Mesenchymal stem cell (in vitro differentiated cells and primary cell): ENCODE measurements around the gene CANT1.

ENCODE experiments used
- DNase-seq: peaks from one replicate; pipeline ENCODE4 v3.0.0-alpha.2; 2013
- H2AFZ ChIP-seq: one replicate; pipeline ENCODE4 v1.6.1; 2013; ENCODE audit warnings: low read depth, mild to moderate bottlenecking, control low read depth, inconsistent platforms, low read length, moderate library complexity
- H2AK5ac ChIP-seq: 2 replicates; pipeline ENCODE4 v1.6.1; 2013; ENCODE audit warnings: low read length, moderate library complexity, mild to moderate bottlenecking, inconsistent platforms; ENCODE audit not compliant: severe bottlenecking
- H2BK120ac ChIP-seq: one replicate; pipeline ENCODE4 v1.6.1; 2013; ENCODE audit warnings: low read depth, mild to moderate bottlenecking, inconsistent platforms, low read length, moderate library complexity
- H2BK12ac ChIP-seq, 2 experiments: one replicate each; pipeline ENCODE4 v1.6.1; 2013; ENCODE audit warnings: inconsistent platforms in 2 of 2, low read length in 2 of 2, mild to moderate bottlenecking in 2 of 2, moderate library complexity in 2 of 2, control low read depth in 1 of 2
- H2BK15ac ChIP-seq: one replicate; pipeline ENCODE4 v1.6.1; 2013; ENCODE audit warnings: mild to moderate bottlenecking, low read depth, inconsistent platforms; ENCODE audit not compliant: poor library complexity, severe bottlenecking
- H2BK5ac ChIP-seq: 2 replicates; pipeline ENCODE4 v1.6.1; 2013; ENCODE audit warnings: low read depth, mild to moderate bottlenecking, low read length, control low read depth, inconsistent platforms; ENCODE audit not compliant: poor library complexity, severe bottlenecking
- H3K14ac ChIP-seq, 2 experiments: one replicate each; pipeline ENCODE4 v1.6.1; 2013; ENCODE audit warnings: inconsistent platforms in 2 of 2, low read length in 2 of 2, control low read depth in 1 of 2, mild to moderate bottlenecking in 1 of 2, moderate library complexity in 1 of 2
- H3K18ac ChIP-seq, 2 experiments: one replicate each; pipeline ENCODE4 v1.6.1; 2013; ENCODE audit warnings: inconsistent platforms in 2 of 2, low read length in 2 of 2, control low read depth in 1 of 2, low read depth in 1 of 2, mild to moderate bottlenecking in 1 of 2
- H3K23ac ChIP-seq, 2 experiments: one replicate each; pipeline ENCODE4 v1.6.1; 2013; ENCODE audit warnings: inconsistent platforms in 2 of 2, low read length in 2 of 2, mild to moderate bottlenecking in 2 of 2, moderate library complexity in 2 of 2, control low read depth in 1 of 2
- H3K27ac ChIP-seq: 2 replicates; pipeline ENCODE4 v1.5.1; 2013; ENCODE audit warnings: mild to moderate bottlenecking, moderate library complexity, low read length, control low read depth, inconsistent platforms; ENCODE audit not compliant: poor library complexity, severe bottlenecking
- H3K27me3 ChIP-seq, 2 experiments: 2 replicates each; pipeline versions ENCODE4 v1.6.1 to v1.7.0; 2013; ENCODE audit warnings: low read length in 2 of 2, mild to moderate bottlenecking in 2 of 2, moderate library complexity in 2 of 2, control low read depth in 1 of 2, inconsistent platforms in 1 of 2; ENCODE audit not compliant: control insufficient read depth in 1 of 2, insufficient read depth in 1 of 2
- H3K36me3 ChIP-seq, 2 experiments: 2 replicates each; pipeline versions ENCODE4 v1.6.1 to v1.7.0; 2013; ENCODE audit warnings: low read length in 2 of 2, control low read depth in 1 of 2, inconsistent platforms in 1 of 2, low read depth in 1 of 2, mild to moderate bottlenecking in 1 of 2; ENCODE audit not compliant: insufficient read depth in 2 of 2, control insufficient read depth in 1 of 2
- H3K4ac ChIP-seq, 2 experiments: one replicate each; pipeline ENCODE4 v1.6.1; 2013; ENCODE audit warnings: inconsistent platforms in 2 of 2, low read length in 2 of 2, mild to moderate bottlenecking in 2 of 2, moderate library complexity in 2 of 2, control low read depth in 1 of 2, low read depth in 1 of 2
- H3K4me1 ChIP-seq: 2 replicates; pipeline ENCODE4 v1.6.1; 2013; ENCODE audit warnings: low read depth, low read length, control low read depth; ENCODE audit not compliant: control insufficient read depth, insufficient read depth
- H3K4me2 ChIP-seq: 2 replicates; pipeline ENCODE4 v1.6.1; 2013; ENCODE audit warnings: low read length, mild to moderate bottlenecking, inconsistent platforms; ENCODE audit not compliant: poor library complexity, severe bottlenecking
- H3K4me3 ChIP-seq, 2 experiments: 2 replicates each; pipeline versions ENCODE4 v1.5.1 to v1.7.0; 2013; ENCODE audit warnings: low read length in 2 of 2, mild to moderate bottlenecking in 2 of 2, control low read depth in 1 of 2, low read depth in 1 of 2; ENCODE audit not compliant: insufficient read depth in 1 of 2
- H3K79me1 ChIP-seq: replicated peaks from 2 replicates; pipeline ENCODE4 v1.6.1; 2013; ENCODE audit warnings: mild to moderate bottlenecking, control low read depth, low read length, inconsistent platforms; ENCODE audit not compliant: poor library complexity, severe bottlenecking
- H3K9ac ChIP-seq: 2 replicates; pipeline ENCODE4 v1.7.0; 2013; ENCODE audit warnings: mild to moderate bottlenecking, low read length, moderate library complexity
- H3K9me3 ChIP-seq: 2 replicates; pipeline ENCODE4 v1.7.0; 2013; ENCODE audit warnings: mild to moderate bottlenecking, low read length; ENCODE audit not compliant: control insufficient read depth
- H4K8ac ChIP-seq: one replicate; pipeline ENCODE4 v1.6.1; 2013; ENCODE audit warnings: inconsistent platforms, mild to moderate bottlenecking, low read length, moderate library complexity
- H4K91ac ChIP-seq: one replicate; pipeline ENCODE4 v1.6.1; 2013; ENCODE audit warnings: mild to moderate bottlenecking, low read length, inconsistent platforms
- WGBS: methylation state at CpG from one replicate; pipeline ENCODE4 v1.1.7; 2013; ENCODE audit warnings: mixed read lengths; 5-methylcytosine and 5-hydroxymethylcytosine counted together

CANT1 gene

GRCh38 chr17:79026376-79027273 is 17.1 kb upstream of the CANT1 start:
- H3K23ac ChIP-seq: no peak overlapping the region
- H3K36me3 ChIP-seq: no peaks in the 10 kb centered on the region
- peaks cover 43% of the 10 kb centered on the region for H3K4me1 ChIP-seq
- H3K14ac ChIP-seq: peak overlapping the region in 1 of 2 experiments; percentile 91
- peak; percentile 51 for DNase-seq
- peak overlapping the region; percentile 52 for H4K8ac ChIP-seq
- no peaks in the 10 kb centered on the region for H3K9me3 ChIP-seq
- peak overlapping the region; percentile 46 for H3K4me2 ChIP-seq
- H3K27me3 ChIP-seq: peaks cover 2 to 54% of the 10 kb centered on the region in 2 experiments
- H2BK12ac ChIP-seq: peak overlapping the region; percentile 72 to 95
- H2BK15ac ChIP-seq: peak overlapping the region; percentile 82
- H3K18ac ChIP-seq: peak overlapping the region; percentile 74 to 86
- H2BK5ac ChIP-seq: no peak overlapping the region
- H3K9ac ChIP-seq: peak overlapping the region; percentile 68
- H3K4ac ChIP-seq: peak overlapping the region in 1 of 2 experiments; percentile 42
- peak overlapping the region in 1 of 2 experiments; percentile 50 for H3K4me3 ChIP-seq
- no peak overlapping the region for H2AFZ ChIP-seq
- 65% methylated on average over 16 of the region's 16 CpGs for WGBS
- peak overlapping the region; percentile 39 for H2BK120ac ChIP-seq
- H4K91ac ChIP-seq: peak overlapping the region; percentile 86
- peak overlapping the region; percentile 62 for H2AK5ac ChIP-seq
- no peaks in the 10 kb centered on the region for H3K79me1 ChIP-seq
- H3K27ac ChIP-seq: no peak overlapping the region

- no peaks in the 10 kb centered on the region for H3K36me3 ChIP-seq
- H3K9me3 ChIP-seq: no peaks in the 10 kb centered on the region
- DNase-seq: peak; percentile 51
- peak overlapping the region in 1 of 2 experiments; percentile 79 for H3K23ac ChIP-seq
- H2BK15ac ChIP-seq: peak overlapping the region; percentile 19
- H2AK5ac ChIP-seq: peak overlapping the region; percentile 75
- H3K4me2 ChIP-seq: peak overlapping the region; percentile 99
- peaks cover 2 to 69% of the 10 kb centered on the region in 2 experiments for H3K27me3 ChIP-seq
- peak overlapping the region in 1 of 2 experiments; percentile 41 for H3K14ac ChIP-seq
- H3K18ac ChIP-seq: peak overlapping the region; percentile 28 to 70
- peak overlapping the region; percentile 8 for H2AFZ ChIP-seq
- peak overlapping the region; percentile 81 for H3K9ac ChIP-seq
- H4K91ac ChIP-seq: no peak overlapping the region
- peak overlapping the region in 1 of 2 experiments; percentile 87 for H3K4me3 ChIP-seq
- WGBS: 66% methylated on average over 27 of the region's 31 CpGs
- H3K79me1 ChIP-seq: no peaks in the 10 kb centered on the region
- H2BK12ac ChIP-seq: peak overlapping the region in 1 of 2 experiments; percentile 87
- H4K8ac ChIP-seq: peak overlapping the region; percentile 12
- no peak overlapping the region for H2BK120ac ChIP-seq
- no peak overlapping the region for H2BK5ac ChIP-seq
- no peak overlapping the region for H3K27ac ChIP-seq
- H3K4me1 ChIP-seq: peaks cover 44% of the 10 kb centered on the region
- no peak overlapping the region for H3K4ac ChIP-seq
Observed at GRCh38 chr17:79024901-79025737, 15.6 kb upstream of the CANT1 start.

GRCh38 chr17:79023886-79024771 is 14.6 kb upstream of the CANT1 start, which contains the start of gene C1QTNF1:
TSS of gene C1QTNF1 (plus strand) at chr17:79024169. CDS start at chr17:79043969, 19,800 bp downstream.
- Histone ChIP-seq H3K14ac (peak within 1 kb of the TSS in 1 of 2 experiments; percentile 90), H3K4me1 (peaks cover 48% of the 10 kb centered on the region), H3K27ac (no peak within 1 kb of the TSS), H4K91ac (peak within 1 kb of the TSS; percentile 43), H3K9ac (peak within 1 kb of the TSS; percentile 81), H2AFZ (peak within 1 kb of the TSS; percentile 87), H2AK5ac (no peak within 1 kb of the TSS), H4K8ac (peak within 1 kb of the TSS; percentile 79), H2BK12ac (peak within 1 kb of the TSS in 1 of 2 experiments; percentile 68), H3K4me3 (peak within 1 kb of the TSS; percentile 62 to 87), H3K9me3 (no peaks in the 10 kb centered on the region), H3K27me3 (peaks cover 2 to 70% of the 10 kb centered on the region in 2 experiments), H2BK5ac (no peak within 1 kb of the TSS), H3K36me3 (no peaks in the 10 kb centered on the region), H3K18ac (peak within 1 kb of the TSS; percentile 64 to 69), H3K4ac (peak within 1 kb of the TSS; percentile 79 to 85), H3K23ac (peak within 1 kb of the TSS; percentile 43 to 83), H3K4me2 (peak within 1 kb of the TSS; percentile 99), H2BK15ac (peak within 1 kb of the TSS; percentile 60), H3K79me1 (no peaks in the 10 kb centered on the region), H2BK120ac (no peak within 1 kb of the TSS)
- 2% methylated on average over 55 of the region's 77 CpGs for WGBS
- DNase-seq: peak; percentile 60
